Panc1 (cell line): Measurements from ENCODE around the gene CLIC6. TPM values are rescaled to one million over a fixed set of nuclear protein-coding genes. Genes with fewer than 3 reads are reported as not detected.

ENCODE experiments used
- ATAC-seq: fragments of 200-7000 bp; cut with Tn5 transposase; 2 replicates; pipeline ENCODE4 v1.9.1; 2020; ENCODE audit warnings: mild to moderate bottlenecking, moderate library complexity
- BruUV-seq: library from RNA; stranded (reverse); fragments of 400-500 nt; replicated peaks from 2 replicates; lab custom pipeline; 2021; lab: Mats Ljungman, UMichigan
- CTCF ChIA-PET: fragments of 300-600 bp; sonication (Branson Sonifier 250); formaldehyde crosslinking; loops from one replicate; lab custom pipeline; 2022; ENCODE audit warnings: antibody characterized with exemption; lab: Charles Lee
- POLR2A ChIA-PET: fragments of 300-600 bp; sonication (Branson Sonifier 250); formaldehyde crosslinking; loops from one replicate; lab custom pipeline; 2022; ENCODE audit warnings: antibody characterized with exemption; lab: Charles Lee
- DNase-seq: peaks from one replicate; pipeline ENCODE4 v3.0.0-alpha.2; 2010; ENCODE audit warnings: low read depth, low spot score
- H3K27ac ChIP-seq: 2 replicates; pipeline ENCODE4 v1.5.1; 2011; ENCODE audit warnings: mild to moderate bottlenecking, low read length, inconsistent platforms
- H3K27me3 ChIP-seq: fragments of 200-500 bp; sonication (Bioruptor generic); 2 replicates; pipeline ENCODE4 v1.6.0; 2014; ENCODE audit warnings: low read length, inconsistent platforms; ENCODE audit not compliant: control insufficient read depth, insufficient read depth
- H3K36me3 ChIP-seq: fragments of 200-500 bp; sonication (Bioruptor generic); 2 replicates; pipeline ENCODE4 v1.5.1; 2014; ENCODE audit warnings: inconsistent platforms, mild to moderate bottlenecking, low read length, moderate library complexity; ENCODE audit not compliant: control insufficient read depth, insufficient read depth
- H3K4me1 ChIP-seq: 2 replicates; pipeline ENCODE4 v1.5.1; 2011; ENCODE audit warnings: inconsistent platforms, mild to moderate bottlenecking, low read length, moderate library complexity; ENCODE audit not compliant: control insufficient read depth, insufficient read depth
- H3K4me3 ChIP-seq, 2 experiments: 2 replicates each; pipeline ENCODE4 v1.5.1; 2011 to 2012; ENCODE audit warnings: low read depth in 2 of 2, low read length in 2 of 2, mild to moderate bottlenecking in 2 of 2, inconsistent platforms in 1 of 2, moderate library complexity in 1 of 2
- H3K9me3 ChIP-seq: fragments of 200-500 bp; sonication (Bioruptor generic); 2 replicates; pipeline ENCODE4 v1.5.1; 2014; ENCODE audit warnings: low read depth, mild to moderate bottlenecking, inconsistent platforms, low read length, moderate library complexity; ENCODE audit not compliant: control insufficient read depth, insufficient read depth
- CTCF ChIP-seq: fragments of 450-650 bp; IDR thresholded peaks from 2 replicates; pipeline ENCODE4 v1.5.1; 2017; ENCODE audit warnings: mild to moderate bottlenecking
- POLR2AphosphoS5 ChIP-seq: IDR thresholded peaks from 2 replicates; pipeline ENCODE4 v1.6.1; 2012; ENCODE audit warnings: mild to moderate bottlenecking, low read depth, low read length, moderate library complexity
- REST ChIP-seq, 2 experiments: IDR thresholded peaks; 2 replicates each; pipeline ENCODE4 v1.6.1; 2011 to 2012; ENCODE audit warnings: low read depth in 2 of 2, control low read depth in 1 of 2, low read length in 1 of 2, mild to moderate bottlenecking in 1 of 2, moderate library complexity in 1 of 2; ENCODE audit not compliant: insufficient read depth in 1 of 2
- SIN3A ChIP-seq: IDR thresholded peaks from 2 replicates; pipeline ENCODE4 v1.6.1; 2012; ENCODE audit warnings: low read depth, mild to moderate bottlenecking, low read length, moderate library complexity, borderline replicate concordance; ENCODE audit not compliant: insufficient read depth
- TCF7L2 ChIP-seq: IDR thresholded peaks from 2 replicates; pipeline ENCODE4 v1.6.1; 2011; ENCODE audit warnings: mild to moderate bottlenecking, low read depth, low read length, inconsistent platforms
- in situ Hi-C: cut with HindIII; loops from 2 replicates; pipeline ENCODE4 v1.10.0; 2016; ENCODE audit warnings: low sequenced_read_pairs, low pct_unique_long_range_greater_than_20kb
- intact Hi-C: fragments of 100-400 bp; cut with micrococcal nuclease; formaldehyde crosslinking; loops from one replicate; pipeline ENCODE4 v1.10.0; 2022; ENCODE audit not compliant: unreplicated experiment
- total RNA-seq: library from RNA; stranded (reverse); gene quantifications from one replicate; pipeline ENCODE4 v1.2.1, GENCODE V29; 2021; ENCODE audit not compliant: unreplicated experiment

The CLIC6 gene
- total RNA-seq, 1 experiment from 2014 or later, result 0.05 TPM

GRCh38 chr21:34724857-34725195 is 56.0 kb downstream of the CLIC6 start:
- intact Hi-C loops, result no loop called here
- TF ChIP-seq SIN3A (no peak), POLR2AphosphoS5 (no peak), CTCF (no peak), TCF7L2 (no peak), REST (IDR thresholded peaks at IDR 0.05; ENCODE audit: insufficient read depth in 1 of 2, low read depth in 2 of 2, low read length in 1 of 2) (no peak)
- no TSS peak for BruUV-seq
- no peaks in the 10 kb centered on the region for H3K27me3 ChIP-seq
- DNase-seq (no peak), ATAC-seq (no peak)
- no peaks in the 10 kb centered on the region for H3K36me3 ChIP-seq
- H3K27ac ChIP-seq, result no peak overlapping the region
- ChIA-PET POLR2A (no interaction called here), CTCF (no interaction called here)
- no peaks in the 10 kb centered on the region for H3K4me1 ChIP-seq
- H3K4me3 ChIP-seq, result no peak overlapping the region
- in situ Hi-C loops, result no loop called here
- H3K9me3 ChIP-seq, result no peaks in the 10 kb centered on the region

GRCh38 chr21:34726627-34727337 is 58.0 kb downstream of the CLIC6 start:
- ATAC-seq, result no peak
- in situ Hi-C loops, result no loop called here

More at GRCh38 chr21:34726627-34727337, 58.0 kb downstream of the CLIC6 start:
- no peak overlapping the region for H3K27ac ChIP-seq
- no peaks in the 10 kb centered on the region for H3K27me3 ChIP-seq
- H3K36me3 ChIP-seq, result no peaks in the 10 kb centered on the region
- H3K4me3 ChIP-seq, result no peak overlapping the region
- BruUV-seq, result no TSS peak
- no peaks in the 10 kb centered on the region for H3K4me1 ChIP-seq
- no peaks in the 10 kb centered on the region for H3K9me3 ChIP-seq
- intact Hi-C loops, result no loop called here
- no peak for DNase-seq
- ChIA-PET POLR2A (no interaction called here), CTCF (no interaction called here)
- TF ChIP-seq SIN3A, result no peak
- no peak for TF ChIP-seq REST (IDR thresholded peaks at IDR 0.05; ENCODE audit: insufficient read depth in 1 of 2, low read depth in 2 of 2, low read length in 1 of 2)
- TF ChIP-seq TCF7L2, result no peak
- TF ChIP-seq CTCF, result no peak
- TF ChIP-seq POLR2AphosphoS5, result no peak
